ENCODE results near the gene SEC11C.
"Not testable (repeated sequence)": the region's sequence is repeated elsewhere in the genome, so short reads cannot be mapped to it uniquely, and the experiment has no call there.

SEC11C gene

GRCh38 chr18:59139615-59140301 lies at the start of gene SEC11C:
Gene SEC11C, plus strand, starts transcription at chr18:59139884. Its CDS starts 65 bp downstream, at chr18:59139949.
- DNase-seq (ENCODE audit: low spot score) = peak; percentile 100

GRCh38 chr18:59090966-59091603 lies 48.6 kb upstream of the SEC11C start:
- DNase-seq (ENCODE audit: low spot score) = no peak

DNA sequence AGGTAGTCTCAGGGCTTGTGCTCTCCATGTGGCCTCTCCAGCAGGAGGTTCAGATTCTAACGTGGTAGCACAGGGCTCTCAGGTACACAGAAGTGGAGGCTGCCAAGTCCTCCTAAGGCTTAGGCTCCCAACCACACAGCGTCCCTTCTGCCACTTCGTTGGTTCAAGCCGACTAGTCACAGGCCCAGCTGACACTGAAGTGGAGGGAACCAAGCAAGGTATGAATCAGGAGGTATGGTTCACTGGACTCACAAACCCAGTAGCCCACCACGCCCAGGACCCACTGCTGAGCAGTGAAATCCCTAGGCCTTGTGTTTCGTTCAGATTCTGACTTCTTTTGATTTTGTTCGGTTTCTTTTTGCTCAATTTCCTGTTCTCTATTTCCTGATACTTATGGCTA lies 46.0 kb upstream of the SEC11C start:
- no peak for DNase-seq (ENCODE audit: low spot score)

GRCh38 chr18:59094569-59094968 lies 45.1 kb upstream of the SEC11C start:
- no peak for DNase-seq (ENCODE audit: low spot score)

DNA sequence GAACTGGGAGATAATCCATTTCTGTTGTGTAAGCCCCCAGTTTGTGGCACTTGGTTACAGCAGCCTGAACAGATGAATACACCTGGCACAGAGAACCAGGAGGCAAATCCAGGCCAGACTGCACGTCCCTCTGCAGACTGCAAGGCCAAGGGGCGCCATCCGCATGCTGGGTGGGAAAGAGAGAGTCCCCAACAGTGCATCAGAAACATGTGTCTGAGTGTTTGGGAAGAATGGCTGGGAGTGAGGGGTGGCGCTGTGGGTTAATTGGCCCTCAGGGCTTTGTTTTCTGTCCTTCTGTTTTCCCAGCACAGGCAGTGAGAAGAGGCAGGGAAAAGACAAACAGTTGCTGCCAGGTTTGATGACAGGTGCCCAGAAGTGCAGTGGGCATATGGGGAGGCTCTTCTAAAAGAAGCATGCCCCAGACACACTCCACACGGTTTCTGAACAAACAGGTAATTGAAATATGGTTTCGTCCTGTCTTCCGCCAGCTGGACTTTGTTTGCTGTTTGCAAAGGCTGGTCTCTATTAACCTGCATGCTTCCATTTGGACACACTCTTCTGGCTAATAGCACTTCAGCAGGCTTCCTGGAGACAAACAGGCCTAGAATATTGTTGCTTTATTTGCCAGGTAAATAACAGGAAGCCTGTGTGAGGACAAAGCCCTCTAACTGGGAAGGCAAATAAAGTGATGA lies 43.4 kb upstream of the SEC11C start:
- DNase-seq (ENCODE audit: low spot score) = no peak

DNA sequence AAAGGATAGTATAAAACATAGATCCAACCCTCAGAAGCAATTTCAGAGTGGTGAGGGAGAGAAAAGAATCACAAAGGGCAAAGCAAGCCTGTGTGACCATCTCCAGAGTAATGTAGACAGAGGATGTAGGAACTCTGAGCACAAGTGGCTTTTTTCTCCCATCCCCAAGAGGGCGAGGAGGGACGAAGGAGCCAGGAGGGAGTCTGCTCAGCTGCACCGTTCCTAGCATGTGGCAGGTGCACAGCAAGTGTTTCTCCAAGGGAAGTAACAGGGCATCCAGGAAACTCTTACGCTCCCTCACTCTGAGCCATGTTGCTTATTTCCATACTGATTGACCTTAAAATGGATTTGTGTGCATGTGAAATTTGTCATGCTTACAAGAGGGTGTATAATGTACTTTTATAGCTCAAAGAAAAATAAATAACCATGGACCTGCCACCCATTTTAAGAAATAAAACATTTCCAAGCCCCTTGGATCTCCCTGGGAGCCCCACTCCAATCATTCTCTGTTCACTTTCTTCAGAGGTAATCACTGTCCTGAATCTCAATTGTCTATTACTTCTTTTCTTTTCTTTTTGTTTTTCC lies 37.8 kb upstream of the SEC11C start:
- no peak for DNase-seq (ENCODE audit: low spot score)

- no peak for DNase-seq (ENCODE audit: low spot score)
Observed at GRCh38 chr18:59109375-59109774, 30.3 kb upstream of the SEC11C start.

DNA sequence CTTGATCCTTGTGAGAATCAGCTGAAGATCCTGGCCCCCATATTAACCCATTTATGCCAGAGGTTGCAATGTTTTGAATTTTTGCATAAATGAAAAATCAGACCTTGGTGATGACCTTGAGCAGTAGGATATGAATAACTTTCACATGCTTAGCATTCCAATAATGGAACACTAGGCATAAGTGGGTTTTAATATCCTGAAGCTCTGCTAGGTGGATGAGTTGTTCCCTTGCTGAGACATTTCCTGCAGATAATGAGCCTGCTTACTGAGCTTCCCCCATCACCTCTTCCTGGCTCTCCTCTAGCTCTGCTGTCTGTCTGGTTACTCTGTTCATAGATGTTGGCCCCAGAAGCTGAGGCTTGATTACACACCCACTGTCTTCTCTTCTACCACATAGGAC lies 25.5 kb upstream of the SEC11C start:
- DNase-seq (ENCODE audit: low spot score) = no peak

- no peak for DNase-seq (ENCODE audit: low spot score)
Observed at GRCh38 chr18:59123588-59124369, 15.9 kb upstream of the SEC11C start.

DNA sequence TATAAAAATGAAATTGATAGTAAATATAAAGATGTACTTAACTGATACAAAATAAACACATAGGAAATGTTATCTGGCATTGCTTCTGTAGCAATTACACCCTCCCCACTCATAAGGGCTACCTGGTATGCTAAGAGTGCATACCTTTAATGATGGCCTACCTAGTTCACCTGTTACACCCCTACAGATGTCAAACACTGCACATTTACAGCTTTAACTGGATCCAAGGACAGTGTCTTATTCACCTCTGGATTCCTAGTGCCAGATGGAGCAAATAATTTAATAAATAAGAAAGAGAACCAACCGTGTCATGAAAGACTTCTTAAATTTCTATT lies 15.3 kb upstream of the SEC11C start:
- no peak for DNase-seq (ENCODE audit: low spot score)

DNA sequence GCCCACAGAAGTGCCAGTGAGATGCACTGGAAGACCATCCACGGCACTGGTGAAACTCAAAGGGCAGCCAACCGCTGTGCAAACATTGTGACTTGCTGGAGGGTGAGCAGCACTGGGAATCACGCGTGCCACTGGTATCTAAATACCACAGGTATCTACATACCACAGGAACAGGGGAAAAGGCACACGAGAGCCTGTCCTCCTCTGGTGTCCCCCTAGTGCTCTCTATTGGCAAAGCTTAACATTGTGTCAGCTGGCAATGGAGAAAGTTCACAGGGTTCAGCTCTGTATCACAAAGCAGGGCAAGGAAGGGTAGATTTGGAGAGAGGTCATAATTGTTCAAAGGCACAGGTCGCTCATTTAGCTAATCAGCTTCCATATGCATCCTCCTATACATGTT lies 12.6 kb upstream of the SEC11C start:
- DNase-seq (ENCODE audit: low spot score) = no peak

GRCh38 chr18:59129951-59130703 lies 9.6 kb upstream of the SEC11C start:
- DNase-seq (ENCODE audit: low spot score) = no peak

DNA sequence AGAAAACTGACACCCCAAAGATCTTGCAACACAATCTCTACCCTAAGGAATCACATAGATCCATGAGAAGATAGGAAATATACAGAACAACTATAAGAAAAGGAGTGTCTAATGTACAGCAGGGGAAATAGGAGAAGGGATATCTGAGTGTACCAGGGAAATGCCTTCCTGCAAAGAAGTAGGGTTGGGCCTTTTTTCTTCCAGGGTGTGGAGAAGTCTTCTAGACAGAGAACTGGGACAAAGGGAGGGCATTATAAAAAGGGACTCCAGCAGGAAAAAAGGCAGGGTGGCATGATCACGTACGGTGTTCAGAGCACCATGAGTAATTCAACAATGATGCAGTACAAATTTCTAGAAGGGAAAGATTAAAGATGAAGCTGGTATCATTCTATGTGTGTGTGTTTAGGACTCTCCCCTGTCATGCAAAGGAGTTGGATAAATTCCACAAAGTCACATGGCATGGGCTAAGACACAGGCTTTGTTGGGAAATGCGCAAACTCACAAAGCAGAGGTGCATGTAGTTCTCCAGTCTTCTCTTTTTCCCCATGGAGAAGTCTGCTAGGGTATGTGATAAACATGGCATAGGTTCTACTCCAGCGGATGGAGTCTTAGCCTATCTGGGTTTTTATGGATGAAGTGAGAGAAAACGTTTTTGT lies 6.7 kb upstream of the SEC11C start:
- no peak for DNase-seq (ENCODE audit: low spot score)

- peak; percentile 99 for DNase-seq (ENCODE audit: low spot score)
Observed at GRCh38 chr18:59139291-59139614, 431 bp upstream of the SEC11C start.

GRCh38 chr18:59140302-59140885 lies 710 bp downstream of the SEC11C start:
- no peak for DNase-seq (ENCODE audit: low spot score)

GRCh38 chr18:59141294-59142068 lies 1.8 kb downstream of the SEC11C start:
- DNase-seq (ENCODE audit: low spot score) = no peak

DNA sequence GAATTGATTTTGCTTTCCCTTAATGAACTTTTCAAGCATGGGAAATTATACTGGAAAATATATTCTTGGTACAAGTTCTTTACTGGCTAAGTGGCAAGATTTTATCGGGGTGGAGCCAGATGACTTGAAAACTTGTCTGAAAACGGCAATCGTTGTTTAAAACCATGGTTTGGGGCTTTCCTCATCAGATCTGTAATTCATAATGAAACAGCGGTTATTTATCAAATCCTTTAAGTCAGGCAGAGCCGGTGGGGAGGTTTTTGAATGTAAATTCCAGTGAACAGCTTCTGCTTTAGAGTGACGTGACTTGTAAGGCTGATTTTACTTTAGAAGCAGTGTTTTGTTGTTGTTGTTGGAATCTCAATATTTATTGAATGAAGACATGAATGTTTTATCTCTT lies 2.6 kb downstream of the SEC11C start:
- DNase-seq (ENCODE audit: low spot score) = no peak

GRCh38 chr18:59142800-59143416 lies 3.2 kb downstream of the SEC11C start:
- not testable (repeated sequence) for DNase-seq (ENCODE audit: low spot score)

DNA sequence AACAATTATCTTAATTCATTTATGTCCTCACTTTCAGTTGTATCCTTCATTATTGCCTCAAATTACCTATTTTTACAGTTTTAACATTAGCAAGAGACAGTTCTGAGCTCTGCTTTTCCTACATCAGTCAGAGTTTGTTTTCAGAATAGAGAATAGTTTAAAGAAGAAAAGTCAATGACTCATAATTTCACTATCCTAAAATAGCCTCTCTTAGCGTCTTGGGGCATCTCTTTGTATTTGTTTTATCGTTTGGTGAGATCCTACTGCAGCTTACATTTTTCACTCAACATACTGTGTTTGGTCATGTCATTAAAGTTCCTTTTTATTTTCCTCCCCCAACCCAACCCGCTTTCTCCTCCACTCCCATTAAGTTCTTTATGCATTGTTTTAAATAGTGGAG lies 3.8 kb downstream of the SEC11C start:
- DNase-seq (ENCODE audit: low spot score) = no peak

DNA sequence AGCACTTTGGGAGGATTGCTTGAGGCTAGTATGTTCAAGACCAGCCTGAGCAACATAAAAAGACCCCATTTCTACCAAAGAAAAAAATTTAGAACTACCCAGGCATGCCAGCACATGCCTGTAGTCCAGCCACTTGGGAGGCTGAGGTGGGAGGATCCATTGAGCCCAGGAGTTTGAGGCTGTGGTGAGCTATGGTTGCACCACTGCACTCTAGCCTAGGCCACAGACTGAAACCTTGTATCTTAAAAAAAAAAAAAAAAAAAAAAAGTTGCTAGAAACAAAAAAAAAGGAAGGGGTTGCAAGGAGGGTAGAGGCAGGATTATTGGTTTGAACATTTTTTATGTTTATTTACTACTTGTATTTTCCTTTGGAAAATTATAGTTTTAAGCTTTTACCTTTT lies 4.8 kb downstream of the SEC11C start:
- DNase-seq (ENCODE audit: low spot score) = no peak
